ENCODE results near the gene FOXC1.

The FOXC1 gene

DNA sequence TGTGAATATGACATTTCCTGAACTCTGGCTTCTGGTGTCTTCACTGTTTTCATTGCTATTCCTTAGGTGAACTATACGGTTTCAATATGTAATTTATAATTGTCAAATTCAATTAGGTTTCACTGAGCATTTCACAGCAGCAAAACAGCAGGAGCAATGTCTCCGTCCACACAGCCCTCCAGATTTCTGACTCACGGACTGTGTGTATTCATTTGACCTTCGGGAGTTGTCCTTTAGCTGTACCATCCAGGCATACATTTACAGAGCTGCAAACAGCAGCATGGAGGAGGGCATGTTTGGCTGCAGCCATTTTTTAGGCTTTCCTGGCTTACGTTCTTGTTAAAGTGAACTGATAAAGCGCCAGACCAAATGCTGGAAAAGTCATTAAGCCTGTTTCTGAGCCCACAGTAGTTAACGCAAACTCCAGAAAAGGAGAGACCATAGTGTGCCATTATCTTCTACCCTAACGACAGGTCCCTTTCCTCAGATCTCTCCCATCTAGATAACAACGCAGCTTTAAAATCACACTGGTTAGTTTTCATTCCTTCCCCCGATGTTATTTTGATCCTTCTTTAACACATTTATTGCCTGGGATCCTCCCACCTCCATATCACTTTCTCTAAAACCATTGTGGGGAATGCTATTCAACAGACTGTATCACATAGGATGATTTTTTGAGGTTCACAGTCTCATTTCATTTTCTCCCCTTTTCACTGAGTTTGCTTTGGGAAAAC lies 18.3 kb downstream of the FOXC1 start:
- no peak for DNase-seq (ENCODE audit: extremely low read depth, low read depth)
- TF ChIP-seq, protein P1, sequence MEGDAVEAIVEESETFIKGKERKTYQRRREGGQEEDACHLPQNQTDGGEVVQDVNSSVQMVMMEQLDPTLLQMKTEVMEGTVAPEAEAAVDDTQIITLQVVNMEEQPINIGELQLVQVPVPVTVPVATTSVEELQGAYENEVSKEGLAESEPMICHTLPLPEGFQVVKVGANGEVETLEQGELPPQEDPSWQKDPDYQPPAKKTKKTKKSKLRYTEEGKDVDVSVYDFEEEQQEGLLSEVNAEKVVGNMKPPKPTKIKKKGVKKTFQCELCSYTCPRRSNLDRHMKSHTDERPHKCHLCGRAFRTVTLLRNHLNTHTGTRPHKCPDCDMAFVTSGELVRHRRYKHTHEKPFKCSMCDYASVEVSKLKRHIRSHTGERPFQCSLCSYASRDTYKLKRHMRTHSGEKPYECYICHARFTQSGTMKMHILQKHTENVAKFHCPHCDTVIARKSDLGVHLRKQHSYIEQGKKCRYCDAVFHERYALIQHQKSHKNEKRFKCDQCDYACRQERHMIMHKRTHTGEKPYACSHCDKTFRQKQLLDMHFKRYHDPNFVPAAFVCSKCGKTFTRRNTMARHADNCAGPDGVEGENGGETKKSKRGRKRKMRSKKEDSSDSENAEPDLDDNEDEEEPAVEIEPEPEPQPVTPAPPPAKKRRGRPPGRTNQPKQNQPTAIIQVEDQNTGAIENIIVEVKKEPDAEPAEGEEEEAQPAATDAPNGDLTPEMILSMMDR (IDR thresholded peaks at IDR 0.05; ENCODE audit: low read depth, low read length), result no peak

DNA sequence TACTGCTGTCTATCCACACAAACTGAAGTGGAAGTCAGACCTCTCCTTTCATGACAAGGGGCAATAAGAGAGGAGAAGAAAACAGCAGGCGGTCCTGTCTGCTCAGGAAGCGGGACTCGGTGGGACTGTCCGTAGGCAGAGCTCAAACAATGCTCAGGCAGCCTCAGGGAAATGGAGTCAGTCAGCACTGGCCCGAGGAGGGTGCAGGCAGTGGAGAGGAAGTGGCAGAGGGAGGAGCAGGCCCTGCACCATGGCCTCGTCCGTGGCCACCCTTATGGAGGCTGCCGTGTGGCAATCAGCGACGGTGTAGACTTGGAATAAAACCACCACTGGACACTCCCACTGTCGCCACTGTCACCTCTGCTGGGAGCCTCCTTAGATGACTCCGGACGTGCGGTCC lies 19.6 kb downstream of the FOXC1 start:
- TF ChIP-seq, protein P1 (IDR thresholded peaks at IDR 0.05; ENCODE audit: low read depth, low read length), result no peak
- no peak for DNase-seq (ENCODE audit: extremely low read depth, low read depth)

DNA sequence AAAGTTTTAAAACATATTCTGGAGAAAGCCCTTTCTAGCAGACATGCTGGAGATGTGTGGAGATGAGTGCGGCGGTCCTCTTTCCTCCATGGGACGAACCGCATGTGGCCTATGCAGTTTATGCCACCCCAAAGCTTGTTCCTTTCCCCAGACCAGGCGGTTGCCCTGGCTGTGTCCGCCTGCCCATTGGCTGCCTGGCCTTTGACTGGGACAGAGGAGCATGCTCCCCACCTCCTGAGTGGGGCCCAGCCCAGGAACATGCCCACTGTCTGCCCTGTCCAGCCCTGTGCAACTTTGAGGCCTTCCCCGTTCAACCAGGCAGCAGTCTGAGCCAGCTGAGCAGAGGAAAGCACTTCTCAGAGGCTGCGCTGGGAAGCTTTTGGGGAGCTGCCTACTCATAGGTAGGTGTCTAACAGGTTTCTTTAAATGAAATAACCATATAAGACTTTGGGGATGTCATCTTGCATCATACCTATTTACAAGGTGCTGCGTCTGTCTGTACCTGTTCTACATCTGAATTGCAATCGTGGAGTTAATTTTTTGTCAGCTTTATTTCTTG lies 20.6 kb downstream of the FOXC1 start:
- no peak for DNase-seq (ENCODE audit: extremely low read depth, low read depth)
- TF ChIP-seq, protein P1 (IDR thresholded peaks at IDR 0.05; ENCODE audit: low read depth, low read length), result no peak

DNA sequence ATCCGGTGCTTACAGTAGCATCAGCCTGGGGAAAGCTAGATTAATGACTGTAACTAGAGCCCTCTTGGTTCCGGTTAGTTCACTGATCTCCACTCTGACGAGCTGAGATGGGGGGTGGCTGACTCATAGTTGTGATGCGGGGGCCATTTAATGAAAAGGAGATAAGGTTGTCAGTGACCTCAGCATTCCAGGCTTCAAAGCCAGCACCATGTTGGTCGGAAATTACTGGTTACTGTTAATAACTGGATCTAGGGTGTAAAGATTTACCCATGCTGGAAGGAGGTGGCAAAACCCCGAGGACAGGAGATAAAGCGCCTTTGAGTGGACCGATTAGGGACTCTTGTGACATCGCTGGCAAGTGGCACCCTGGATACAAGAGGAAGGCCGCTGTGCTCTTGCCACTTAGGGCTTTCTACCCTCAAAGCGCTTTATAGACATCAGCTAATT lies 21.1 kb downstream of the FOXC1 start:
- TF ChIP-seq, protein P1 (IDR thresholded peaks at IDR 0.05; ENCODE audit: low read depth, low read length), result no peak
- DNase-seq (ENCODE audit: extremely low read depth, low read depth), result no peak

DNA sequence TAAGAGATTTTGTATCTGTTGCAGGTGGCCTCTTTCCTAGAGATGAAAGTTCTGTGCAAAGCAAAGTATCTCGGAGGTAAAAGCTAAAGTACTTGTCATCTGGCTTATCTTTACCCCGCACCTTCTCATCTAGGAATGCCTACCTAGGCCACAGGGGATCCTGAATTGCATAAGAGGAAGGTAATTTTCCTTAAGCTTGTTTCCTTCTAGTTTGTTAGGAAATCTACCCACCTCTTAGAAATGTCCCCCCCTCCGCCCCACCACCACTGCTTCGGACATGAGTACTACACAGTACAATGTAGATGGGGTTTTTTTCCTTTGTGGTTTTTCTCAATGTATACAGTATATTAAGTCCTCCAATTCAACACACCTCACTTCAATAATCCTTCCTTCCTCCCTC lies 21.5 kb downstream of the FOXC1 start:
- DNase-seq (ENCODE audit: extremely low read depth, low read depth), result no peak
- TF ChIP-seq, protein P1 (IDR thresholded peaks at IDR 0.05; ENCODE audit: low read depth, low read length), result no peak

DNA sequence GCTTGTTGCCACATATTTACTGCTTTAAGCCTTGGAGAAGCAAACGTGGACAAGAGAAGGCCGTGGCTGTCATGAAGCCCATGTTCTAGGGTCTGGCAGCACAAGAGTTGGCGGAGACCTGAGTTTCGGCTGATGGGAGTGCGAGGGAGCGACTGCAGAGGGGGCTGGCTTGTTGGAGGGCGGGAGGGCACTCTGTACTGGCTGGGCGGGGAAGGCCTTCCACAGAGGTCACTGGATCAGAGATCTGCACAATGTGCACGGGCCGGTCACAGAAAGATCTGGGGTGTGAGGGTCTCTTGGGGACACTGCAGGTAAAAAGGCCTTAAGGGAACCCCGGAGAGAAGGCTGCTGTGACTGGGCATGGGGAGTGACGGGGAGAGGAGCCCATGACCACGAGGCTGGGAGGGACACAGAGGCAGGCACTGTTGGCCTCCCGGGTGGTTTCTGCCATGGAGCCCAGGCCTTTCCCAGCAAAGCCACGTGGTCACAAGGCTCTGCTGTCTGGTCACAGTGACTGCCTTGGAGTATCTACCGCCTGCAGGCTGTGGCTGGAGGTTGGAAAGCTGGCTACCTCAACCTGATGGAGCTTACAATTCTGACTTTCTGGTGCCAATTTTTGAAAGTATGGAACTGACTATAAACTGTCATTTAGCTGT lies 23.8 kb downstream of the FOXC1 start:
- no peak for DNase-seq (ENCODE audit: extremely low read depth, low read depth)
- TF ChIP-seq, protein P1 (IDR thresholded peaks at IDR 0.05; ENCODE audit: low read depth, low read length), result no peak

DNA sequence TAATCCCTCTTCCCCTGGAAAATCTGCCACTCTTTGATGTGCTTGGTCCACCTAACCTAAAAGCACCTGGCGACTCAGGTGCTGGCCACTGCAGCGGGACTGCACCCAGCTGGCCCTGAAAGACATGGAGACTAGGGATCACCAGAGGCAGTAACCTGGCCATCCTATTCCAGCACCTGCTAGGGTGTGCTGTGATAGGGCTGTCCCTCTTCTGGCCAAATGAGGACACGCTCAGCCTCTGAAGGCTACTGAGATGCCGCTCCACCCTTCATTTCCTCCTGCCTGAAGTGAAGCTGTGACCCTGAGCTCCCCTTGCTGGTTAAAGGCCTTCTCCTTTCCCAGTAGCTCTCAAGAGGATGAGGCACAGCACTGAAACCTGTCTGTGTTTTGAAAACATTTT lies 24.4 kb downstream of the FOXC1 start:
- DNase-seq (ENCODE audit: extremely low read depth, low read depth), result no peak
- TF ChIP-seq, protein P1 (IDR thresholded peaks at IDR 0.05; ENCODE audit: low read depth, low read length), result no peak

Data from AG09319 (cell line).